NCI-H146 treated with DMSO at 0.1 percent for 48 hours (cell line): Measurements from ENCODE around the gene USP24.
"Not testable (repeated sequence)": the region's sequence is repeated elsewhere in the genome, so short reads cannot be mapped to it uniquely, and the experiment has no call there.

ENCODE experiments used
- DNase-seq: peaks from one replicate; lab custom pipeline; 2025; ENCODE audit not compliant: unreplicated experiment; lab: John Stamatoyannopoulos, UW

USP24 gene

GRCh38 chr1:55041613-55042012, 173.6 kb downstream of the USP24 start:
- no peak for DNase-seq

- no peak for DNase-seq
Measured at GRCh38 chr1:55040933-55041494, 174.2 kb downstream of the USP24 start.

- DNase-seq: no peak
Measured at GRCh38 chr1:55040083-55040932, 174.9 kb downstream of the USP24 start.

- peak; percentile 11 for DNase-seq
Measured at GRCh38 chr1:55039342-55040082, 175.7 kb downstream of the USP24 start, which contains the start of gene PCSK9. Gene PCSK9, plus strand, starts transcription at chr1:55039548. Its CDS starts 290 bp downstream, at chr1:55039838.

- DNase-seq: no peak
Measured at GRCh38 chr1:55038974-55039341, 176.2 kb downstream of the USP24 start.

- no peak for DNase-seq
Measured at GRCh38 chr1:55038552-55038838, 176.7 kb downstream of the USP24 start.

- no peak for DNase-seq
Measured at GRCh38 chr1:55037733-55038551, 177.2 kb downstream of the USP24 start.

GRCh38 chr1:55035904-55036303, 179.3 kb downstream of the USP24 start:
- DNase-seq: no peak

- no peak for DNase-seq
Measured at GRCh38 chr1:55034476-55035133, 180.6 kb downstream of the USP24 start.

GRCh38 chr1:55033265-55033614, 181.9 kb downstream of the USP24 start:
- no peak for DNase-seq

- DNase-seq: not testable (repeated sequence)
Measured at GRCh38 chr1:55031098-55031497, 184.1 kb downstream of the USP24 start.

- DNase-seq: not testable (repeated sequence)
Measured at GRCh38 chr1:55026682-55027081, 188.5 kb downstream of the USP24 start.

- not testable (repeated sequence) for DNase-seq
Measured at GRCh38 chr1:55024163-55024562, 191.0 kb downstream of the USP24 start.

- peak; percentile 86 for DNase-seq
Measured at GRCh38 chr1:55021942-55022546, 193.1 kb downstream of the USP24 start.

GRCh38 chr1:55018395-55018794, 196.8 kb downstream of the USP24 start:
- DNase-seq: no peak
